ENCODE measurements around the gene CA6. TPM values are rescaled to one million over a fixed set of nuclear protein-coding genes. Genes with fewer than 3 reads are reported as not detected.

Gene CA6
- total RNA-seq, 2 donors from 2014 or later = not detected

GRCh38 chr1:9010781-9011323 is 65.2 kb downstream of the CA6 start:
- Histone ChIP-seq H3K4me1 (replicated peaks) (no peaks in the 10 kb centered on the region), H3K27ac (no peak overlapping the region), H3K4me3 (no peak overlapping the region), H3K9me3 (no peaks in the 10 kb centered on the region), H3K27me3 (replicated peaks; ENCODE audit: insufficient read depth) (no peaks in the 10 kb centered on the region), H3K36me3 (no peaks in the 10 kb centered on the region)
- TF ChIP-seq, protein P1, sequence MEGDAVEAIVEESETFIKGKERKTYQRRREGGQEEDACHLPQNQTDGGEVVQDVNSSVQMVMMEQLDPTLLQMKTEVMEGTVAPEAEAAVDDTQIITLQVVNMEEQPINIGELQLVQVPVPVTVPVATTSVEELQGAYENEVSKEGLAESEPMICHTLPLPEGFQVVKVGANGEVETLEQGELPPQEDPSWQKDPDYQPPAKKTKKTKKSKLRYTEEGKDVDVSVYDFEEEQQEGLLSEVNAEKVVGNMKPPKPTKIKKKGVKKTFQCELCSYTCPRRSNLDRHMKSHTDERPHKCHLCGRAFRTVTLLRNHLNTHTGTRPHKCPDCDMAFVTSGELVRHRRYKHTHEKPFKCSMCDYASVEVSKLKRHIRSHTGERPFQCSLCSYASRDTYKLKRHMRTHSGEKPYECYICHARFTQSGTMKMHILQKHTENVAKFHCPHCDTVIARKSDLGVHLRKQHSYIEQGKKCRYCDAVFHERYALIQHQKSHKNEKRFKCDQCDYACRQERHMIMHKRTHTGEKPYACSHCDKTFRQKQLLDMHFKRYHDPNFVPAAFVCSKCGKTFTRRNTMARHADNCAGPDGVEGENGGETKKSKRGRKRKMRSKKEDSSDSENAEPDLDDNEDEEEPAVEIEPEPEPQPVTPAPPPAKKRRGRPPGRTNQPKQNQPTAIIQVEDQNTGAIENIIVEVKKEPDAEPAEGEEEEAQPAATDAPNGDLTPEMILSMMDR (IDR thresholded peaks at IDR 0.05) = no peak
- TF ChIP-seq POLR2A (IDR thresholded peaks at IDR 0.05) = no peak
- TF ChIP-seq POLR2AphosphoS5 (IDR thresholded peaks at IDR 0.05) = no peak
- DNase-seq (ENCODE audit: low spot score) = no peak
- WGBS = 90% methylated on average over 8 of the region's 8 CpGs
- intact Hi-C loops (cut with DNase I) = loop anchor here (5.0 kb wide), 1 partner anchor 91 kb away; no protein-coding TSS in a partner anchor

- no peak for DNase-seq (ENCODE audit: low spot score)
- H3K4me1 ChIP-seq (replicated peaks) = no peaks in the 10 kb centered on the region
- H3K4me3 ChIP-seq = no peak overlapping the region
- WGBS = 70% methylated on average over 8 of the region's 8 CpGs
- intact Hi-C loops (cut with DNase I) = loop anchor here (5.0 kb wide), 1 partner anchor 88 kb away; no protein-coding TSS in a partner anchor
- no peak overlapping the region for H3K27ac ChIP-seq
- H3K36me3 ChIP-seq = no peaks in the 10 kb centered on the region
- TF ChIP-seq POLR2A (IDR thresholded peaks at IDR 0.05) = no peak
- TF ChIP-seq, protein P1 (IDR thresholded peaks at IDR 0.05) = no peak
- TF ChIP-seq POLR2AphosphoS5 (IDR thresholded peaks at IDR 0.05) = no peak
- H3K9me3 ChIP-seq = no peaks in the 10 kb centered on the region
- no peaks in the 10 kb centered on the region for H3K27me3 ChIP-seq (replicated peaks; ENCODE audit: insufficient read depth)
Observed at GRCh38 chr1:9013819-9014218, 68.2 kb downstream of the CA6 start.

GRCh38 chr1:9014475-9015375 is 69.1 kb downstream of the CA6 start:
- no peaks in the 10 kb centered on the region for H3K27me3 ChIP-seq (replicated peaks; ENCODE audit: insufficient read depth)
- intact Hi-C loops (cut with DNase I) = loop anchor here (5.0 kb wide), 1 partner anchor 88 kb away; no protein-coding TSS in a partner anchor
- H3K36me3 ChIP-seq = no peaks in the 10 kb centered on the region
- H3K4me1 ChIP-seq (replicated peaks) = no peaks in the 10 kb centered on the region
- DNase-seq (ENCODE audit: low spot score) = no peak
- no peaks in the 10 kb centered on the region for H3K9me3 ChIP-seq
- no peak for TF ChIP-seq POLR2AphosphoS5 (IDR thresholded peaks at IDR 0.05)
- TF ChIP-seq, protein P1 (IDR thresholded peaks at IDR 0.05) = no peak
- no peak for TF ChIP-seq POLR2A (IDR thresholded peaks at IDR 0.05)
- 88% methylated on average over 28 of the region's 36 CpGs for WGBS
- H3K27ac ChIP-seq = no peak overlapping the region
- no peak overlapping the region for H3K4me3 ChIP-seq

DNA sequence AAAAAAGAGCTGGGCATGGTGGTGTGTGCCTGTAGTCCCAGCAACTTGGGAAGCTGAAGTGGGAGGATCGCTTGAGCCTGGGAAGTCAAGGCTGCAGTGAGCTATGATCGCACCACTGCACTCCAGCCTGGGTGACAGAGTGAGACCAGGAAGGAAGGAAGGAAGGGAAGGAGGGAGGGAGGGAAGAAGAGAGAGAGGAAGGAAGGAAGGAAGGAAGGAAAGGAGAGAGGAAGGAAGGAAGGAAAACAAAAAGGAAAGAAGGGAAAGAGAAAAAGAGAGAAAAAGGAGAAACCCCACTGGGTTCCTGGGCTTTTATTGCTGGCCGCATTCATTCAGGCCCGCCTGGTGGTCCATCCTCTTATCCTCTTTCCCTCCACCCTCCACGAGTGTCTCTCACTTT is 70.8 kb downstream of the CA6 start:
- no peak for DNase-seq (ENCODE audit: low spot score)
- H3K27ac ChIP-seq = no peak overlapping the region
- no peak overlapping the region for H3K4me3 ChIP-seq
- no peaks in the 10 kb centered on the region for H3K9me3 ChIP-seq
- WGBS = 85% methylated on average over 5 of the region's 5 CpGs
- no peaks in the 10 kb centered on the region for H3K36me3 ChIP-seq
- H3K4me1 ChIP-seq (replicated peaks) = no peaks in the 10 kb centered on the region
- TF ChIP-seq POLR2A (IDR thresholded peaks at IDR 0.05) = no peak
- no peak for TF ChIP-seq POLR2AphosphoS5 (IDR thresholded peaks at IDR 0.05)
- TF ChIP-seq, protein P1 (IDR thresholded peaks at IDR 0.05) = no peak
- intact Hi-C loops (cut with DNase I) = no loop called here
- H3K27me3 ChIP-seq (replicated peaks; ENCODE audit: insufficient read depth) = no peaks in the 10 kb centered on the region

Data from prostate gland (tissue), 2 donors.